Fibroblast of the aortic adventitia (primary cell): ENCODE results near the gene KLRC1. TPM values are rescaled to one million over a fixed set of nuclear protein-coding genes. Genes with fewer than 3 reads are reported as not detected.
"Not testable (repeated sequence)": the region's sequence is repeated elsewhere in the genome, so short reads cannot be mapped to it uniquely, and the experiment has no call there.

Experiments
- DNase-seq: peaks from one replicate; pipeline ENCODE4 v3.0.0-alpha.2; 2010; ENCODE audit warnings: low read depth
- H3K4me3 ChIP-seq: 2 replicates; pipeline ENCODE4 v1.5.1; 2011; ENCODE audit warnings: low read depth, mild to moderate bottlenecking, control low read depth, low read length, moderate library complexity
- total RNA-seq: library from RNA; depleted of rRNA; stranded (reverse); fragments of >200 nt; gene quantifications from 2 replicates; pipeline ENCODE4 v1.2.3, GENCODE V29; 2012; ENCODE audit warnings: low replicate concordance
- TF ChIP-seq, protein P1 (sequence below): IDR thresholded peaks from 2 replicates; pipeline ENCODE4 v1.5.1; 2011; ENCODE audit warnings: mild to moderate bottlenecking, low read length, control low read depth, inconsistent platforms; ENCODE audit not compliant: insufficient read depth

Gene KLRC1
- total RNA-seq, 1 donor, result not detected

DNA sequence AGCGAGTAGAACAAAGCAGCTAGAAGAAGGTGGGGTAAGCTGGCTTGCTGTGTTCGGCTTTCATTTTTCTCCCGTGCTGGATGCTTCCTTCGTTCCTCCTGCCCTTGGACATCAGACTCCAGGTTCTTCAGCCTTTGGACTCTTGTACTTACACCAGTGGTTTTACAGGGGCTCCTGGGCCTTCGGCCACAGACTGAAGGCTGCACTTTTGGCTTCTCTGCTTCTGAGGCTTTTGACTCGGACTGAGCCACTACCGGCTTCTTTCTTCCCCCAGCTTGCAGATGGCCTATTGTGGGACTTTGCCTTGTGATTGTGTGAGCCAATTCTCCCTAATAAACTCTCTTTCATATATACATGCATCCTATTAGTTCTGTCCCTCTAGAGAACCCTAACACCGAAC is 27.2 kb downstream of the KLRC1 start:
- DNase-seq, result not testable (repeated sequence)

DNA sequence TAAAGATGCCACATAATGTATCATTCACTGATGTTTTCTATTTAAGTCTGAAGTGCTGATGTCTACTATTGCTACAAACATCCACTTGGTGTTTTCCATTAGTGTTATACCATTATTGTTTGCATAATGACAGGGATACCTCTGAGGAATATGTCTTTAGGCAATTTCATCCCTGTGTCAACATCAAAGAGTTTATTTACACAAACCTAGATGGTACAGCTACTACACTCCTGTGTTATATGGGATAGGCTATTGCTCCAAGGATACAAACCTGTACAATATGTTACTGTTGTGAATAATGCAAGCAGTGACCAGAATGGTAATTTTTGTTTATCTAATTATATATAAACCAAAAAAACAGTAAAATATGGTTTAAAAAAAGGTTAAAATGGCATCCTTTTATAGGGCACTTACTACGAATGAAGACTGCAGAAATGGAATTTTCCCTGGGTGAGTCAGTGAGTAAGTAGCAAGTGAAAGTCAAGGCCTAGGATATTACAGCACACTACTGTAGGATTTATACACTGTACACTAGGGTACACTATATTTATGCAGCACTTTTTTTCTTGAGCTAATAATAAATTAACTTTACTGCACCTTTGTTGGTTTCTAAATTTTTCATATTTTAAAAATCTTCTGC is 28.8 kb downstream of the KLRC1 start:
- not testable (repeated sequence) for H3K4me3 ChIP-seq, DNase-seq

More for the DNA sequence above, 27.2 kb downstream of the KLRC1 start:
- H3K4me3 ChIP-seq, result not testable (repeated sequence)

DNA sequence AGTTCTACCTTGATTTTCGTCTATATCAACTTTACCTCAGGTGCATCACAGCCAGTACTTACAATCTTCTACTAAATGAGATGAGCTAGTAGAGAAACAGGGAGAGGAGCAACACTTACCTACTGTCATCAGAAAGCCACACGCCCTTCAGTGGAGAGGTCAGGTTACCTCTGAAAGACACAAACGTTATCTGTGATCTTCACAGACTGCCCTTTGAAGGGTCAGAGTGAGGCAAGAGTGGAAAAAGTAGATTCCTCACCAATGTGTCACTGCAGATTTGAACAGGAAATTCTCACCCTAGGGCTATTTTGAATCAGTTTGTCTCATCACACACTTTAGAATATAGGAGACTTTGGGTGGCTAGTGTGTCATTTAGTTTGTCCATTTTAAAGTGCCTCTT is 31.0 kb downstream of the KLRC1 start:
- not testable (repeated sequence) for DNase-seq, H3K4me3 ChIP-seq

DNA sequence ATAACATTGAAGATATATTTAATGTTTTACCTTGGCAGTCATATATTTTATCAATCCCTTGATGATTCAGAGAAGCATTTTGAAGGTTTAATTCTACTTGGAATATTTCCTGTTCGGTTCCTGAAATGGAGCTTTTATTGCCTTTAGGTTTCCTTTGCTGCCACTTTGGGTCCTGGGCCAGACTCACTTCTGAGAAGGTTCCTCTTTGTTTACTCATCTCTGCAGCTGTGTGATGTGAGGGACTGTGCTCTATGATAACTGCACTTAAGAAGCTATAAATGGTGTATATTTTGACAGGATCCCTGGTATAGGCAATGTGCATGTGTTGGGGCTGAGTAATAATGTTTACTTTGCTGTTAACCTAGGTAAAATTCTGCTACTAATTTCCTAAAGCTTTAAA is 32.8 kb downstream of the KLRC1 start, which contains the start of gene KLRC3:
KLRC3 (minus strand) TSS at position 262 of the 400 bp plus-strand sequence; CDS start at position 217, 45 bp downstream.
- not testable (repeated sequence) for H3K4me3 ChIP-seq, DNase-seq

DNA sequence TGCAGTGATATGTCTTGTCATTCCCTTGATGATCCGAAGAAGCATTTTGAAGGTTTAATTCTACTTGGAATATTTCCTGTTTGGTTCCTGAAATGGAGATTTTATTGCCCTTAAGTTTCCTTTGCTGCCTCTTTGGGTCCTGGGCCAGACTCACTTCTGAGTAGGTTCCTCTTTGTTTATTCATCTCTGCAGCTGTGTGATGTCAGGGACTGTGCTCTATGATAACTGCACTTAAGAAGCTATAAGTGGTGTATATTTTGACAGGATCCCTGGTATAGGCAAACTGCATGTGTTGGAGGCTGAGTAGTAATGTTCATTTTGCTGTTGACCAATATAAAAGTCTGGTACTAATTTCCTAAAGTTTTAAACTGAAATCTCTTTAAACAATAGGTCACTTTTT is 43.8 kb downstream of the KLRC1 start, which contains the start of gene KLRC4:
KLRC4 (minus strand) TSS at position 366 of the 400 bp plus-strand sequence; CDS start at position 184, 182 bp downstream.
- no peak for DNase-seq
- H3K4me3 ChIP-seq, result no peak within 1 kb of the TSS
- TF ChIP-seq, protein P1, sequence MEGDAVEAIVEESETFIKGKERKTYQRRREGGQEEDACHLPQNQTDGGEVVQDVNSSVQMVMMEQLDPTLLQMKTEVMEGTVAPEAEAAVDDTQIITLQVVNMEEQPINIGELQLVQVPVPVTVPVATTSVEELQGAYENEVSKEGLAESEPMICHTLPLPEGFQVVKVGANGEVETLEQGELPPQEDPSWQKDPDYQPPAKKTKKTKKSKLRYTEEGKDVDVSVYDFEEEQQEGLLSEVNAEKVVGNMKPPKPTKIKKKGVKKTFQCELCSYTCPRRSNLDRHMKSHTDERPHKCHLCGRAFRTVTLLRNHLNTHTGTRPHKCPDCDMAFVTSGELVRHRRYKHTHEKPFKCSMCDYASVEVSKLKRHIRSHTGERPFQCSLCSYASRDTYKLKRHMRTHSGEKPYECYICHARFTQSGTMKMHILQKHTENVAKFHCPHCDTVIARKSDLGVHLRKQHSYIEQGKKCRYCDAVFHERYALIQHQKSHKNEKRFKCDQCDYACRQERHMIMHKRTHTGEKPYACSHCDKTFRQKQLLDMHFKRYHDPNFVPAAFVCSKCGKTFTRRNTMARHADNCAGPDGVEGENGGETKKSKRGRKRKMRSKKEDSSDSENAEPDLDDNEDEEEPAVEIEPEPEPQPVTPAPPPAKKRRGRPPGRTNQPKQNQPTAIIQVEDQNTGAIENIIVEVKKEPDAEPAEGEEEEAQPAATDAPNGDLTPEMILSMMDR, result no peak

DNA sequence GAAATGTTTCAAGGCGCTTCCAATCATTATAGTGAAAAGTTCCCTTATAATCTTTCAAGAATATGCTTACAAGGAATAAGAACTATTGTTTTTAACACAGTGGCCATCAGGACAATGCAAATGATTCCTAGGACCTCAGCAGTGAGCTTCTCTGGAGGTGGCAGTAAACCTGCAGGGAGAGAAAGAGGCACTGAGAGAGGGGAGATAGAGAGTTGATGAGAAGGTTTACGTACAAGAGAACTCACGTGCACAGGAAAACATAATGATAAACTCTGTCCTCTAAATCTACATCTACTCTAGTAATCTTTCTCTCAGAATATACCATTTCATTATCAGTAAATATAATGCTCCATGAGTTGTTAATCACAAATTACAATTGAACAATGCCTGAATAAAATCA is 44.3 kb downstream of the KLRC1 start:
- no peak for DNase-seq
- TF ChIP-seq, protein P1, result no peak
- H3K4me3 ChIP-seq, result no peak overlapping the region

DNA sequence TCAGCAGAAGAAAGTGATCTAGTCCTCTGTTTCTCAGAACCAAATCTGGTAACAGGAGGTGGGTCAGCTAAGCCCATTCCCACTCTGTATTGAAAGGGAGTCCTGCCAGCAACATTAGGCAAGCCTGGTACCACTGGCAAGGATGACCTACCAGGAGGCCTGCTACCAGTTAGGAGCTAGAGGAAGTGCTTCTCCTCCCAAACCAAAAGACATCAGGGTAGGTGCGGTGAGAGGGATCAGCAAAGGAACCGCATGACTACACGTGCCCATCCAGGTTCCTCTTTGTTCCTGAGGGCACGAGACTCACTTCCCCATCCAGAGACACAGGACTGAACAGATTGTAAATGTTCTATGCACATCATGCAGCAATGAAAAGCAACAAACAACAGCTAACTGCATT is 46.5 kb downstream of the KLRC1 start:
- no peak for DNase-seq
- H3K4me3 ChIP-seq, result no peak overlapping the region
- TF ChIP-seq, protein P1, result no peak

DNA sequence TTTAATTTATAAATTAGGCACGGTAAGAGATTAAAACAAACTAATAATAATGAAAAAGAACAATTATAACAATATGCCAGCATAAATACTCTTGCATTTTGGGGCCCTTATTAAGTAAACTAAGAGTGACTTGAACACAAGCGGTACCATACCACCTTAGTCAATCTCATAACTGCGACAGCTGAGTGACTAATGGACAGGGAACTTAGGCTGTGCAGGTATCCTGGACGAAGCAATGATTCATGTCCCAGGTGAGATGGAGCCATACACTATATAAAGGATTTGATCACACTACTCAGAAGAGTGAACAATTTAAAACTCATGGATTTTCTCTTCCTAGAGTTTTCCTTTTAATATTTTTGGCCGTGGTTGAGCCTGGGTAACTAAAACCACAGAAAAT is 47.9 kb downstream of the KLRC1 start:
- TF ChIP-seq, protein P1, result no peak
- no peak for DNase-seq
- H3K4me3 ChIP-seq, result no peak overlapping the region

DNA sequence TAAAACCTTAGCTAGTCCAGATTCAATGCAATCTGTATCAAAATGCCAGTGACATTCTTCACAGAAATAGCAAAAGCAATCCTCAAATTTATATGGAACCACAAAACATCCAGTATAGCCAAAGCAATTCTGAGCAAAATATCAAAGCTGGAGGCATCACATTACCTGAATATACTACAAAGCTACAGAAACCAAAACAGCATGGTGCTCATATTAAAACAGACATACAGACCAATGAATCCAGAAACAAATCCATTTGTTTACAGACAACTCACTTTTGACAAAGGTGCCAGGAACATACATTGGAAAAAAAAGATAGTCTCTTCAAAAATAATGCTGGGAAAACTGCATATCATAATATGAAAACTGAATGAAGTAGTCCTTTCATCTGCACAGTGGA is 48.4 kb downstream of the KLRC1 start:
- no peak for DNase-seq
- no peak overlapping the region for H3K4me3 ChIP-seq
- TF ChIP-seq, protein P1, result no peak
